Measurements from ENCODE around the gene PIPOX.

PIPOX gene

DNA sequence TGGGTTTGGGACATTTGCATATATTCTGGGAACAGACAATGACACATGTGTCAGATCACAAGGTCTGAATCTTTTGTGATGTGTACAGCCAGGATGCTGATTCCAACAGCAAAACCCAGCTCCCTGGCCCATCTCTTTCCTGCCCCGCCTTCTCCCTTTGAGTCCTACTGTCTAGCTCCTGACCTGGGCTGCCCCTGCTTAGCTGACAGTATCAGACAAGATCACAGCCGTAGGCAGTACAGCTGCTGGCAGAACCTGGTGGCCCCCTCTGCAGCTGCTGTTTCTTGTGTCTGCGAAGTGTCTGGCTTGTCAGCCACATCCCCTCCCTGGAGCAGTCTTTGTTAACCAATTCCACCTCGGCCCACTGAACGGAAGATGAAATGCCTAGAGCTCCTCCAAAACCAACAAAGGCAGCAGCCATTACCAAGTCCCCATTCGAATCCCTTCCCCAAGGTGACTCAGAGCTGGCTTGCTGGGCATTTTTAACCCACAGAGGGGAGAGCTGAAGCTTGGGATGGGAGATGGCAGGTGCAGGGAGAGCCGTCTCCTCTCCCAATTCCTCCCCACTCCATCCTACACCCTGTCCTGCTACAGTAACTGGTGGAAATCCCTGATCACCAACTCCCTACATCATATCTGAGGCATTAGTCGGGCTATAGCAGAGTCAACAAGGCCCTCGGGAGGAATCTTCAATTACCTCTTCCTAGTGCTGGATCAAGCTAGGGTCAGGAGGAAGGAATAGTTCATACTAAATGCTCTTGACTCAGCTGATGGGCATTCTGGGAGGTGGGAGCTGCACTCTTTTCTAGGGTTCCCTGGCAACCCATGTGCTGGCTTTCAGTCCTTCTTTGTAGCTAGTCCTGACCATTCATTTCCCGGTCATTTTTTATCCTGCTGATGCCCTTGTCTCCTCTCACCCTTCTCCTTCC is 5.8 kb downstream of the PIPOX start:
- DNase-seq: peak; percentile 34

DNA sequence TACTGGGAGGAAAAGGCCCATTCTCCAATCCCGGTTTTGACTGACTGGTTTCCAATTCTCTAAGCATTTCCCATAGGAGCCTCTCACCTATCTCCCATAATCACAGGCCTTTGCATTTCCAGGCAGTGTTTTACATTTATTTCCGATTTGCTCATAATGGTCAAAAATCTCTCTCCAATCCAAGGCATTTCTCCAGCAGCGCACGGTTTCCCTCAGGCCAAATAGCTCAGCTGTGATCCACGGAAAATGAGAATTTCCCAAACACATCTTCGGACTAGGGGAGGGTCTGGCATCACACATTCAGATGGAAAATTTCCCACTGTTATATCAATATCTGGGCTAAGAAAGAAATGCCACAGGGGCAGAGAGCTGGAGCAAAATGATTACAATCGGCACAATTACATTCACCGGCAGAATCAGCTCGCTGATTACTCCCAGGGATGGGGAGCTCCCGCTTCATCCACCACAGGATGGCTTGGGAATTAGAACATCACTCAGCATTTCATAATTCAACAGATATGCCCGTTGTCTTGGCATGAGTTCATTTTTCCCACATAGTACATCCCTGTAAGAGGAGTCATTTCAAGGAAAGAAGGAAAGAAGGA is 6.7 kb downstream of the PIPOX start:
- no peak for DNase-seq

DNA sequence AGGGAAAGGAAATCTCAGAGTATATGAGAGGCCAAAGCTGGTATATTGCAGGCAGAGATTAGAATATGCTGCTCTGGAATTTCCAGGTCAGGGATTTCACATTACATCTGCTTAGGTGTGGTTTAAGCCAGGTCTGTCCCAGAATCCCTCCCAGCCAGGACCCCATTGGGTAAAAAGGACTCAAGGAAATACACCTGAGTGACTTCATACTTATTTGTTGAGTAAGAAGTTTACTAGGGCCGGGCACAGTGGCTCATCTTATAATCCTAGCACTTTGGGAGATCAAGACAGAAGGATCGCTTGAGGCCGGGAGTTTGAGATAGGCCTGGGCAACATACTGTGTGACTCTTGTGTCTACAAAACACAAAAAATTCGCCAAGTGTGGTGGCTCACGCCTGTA is 7.2 kb downstream of the PIPOX start:
- DNase-seq: no peak

DNA sequence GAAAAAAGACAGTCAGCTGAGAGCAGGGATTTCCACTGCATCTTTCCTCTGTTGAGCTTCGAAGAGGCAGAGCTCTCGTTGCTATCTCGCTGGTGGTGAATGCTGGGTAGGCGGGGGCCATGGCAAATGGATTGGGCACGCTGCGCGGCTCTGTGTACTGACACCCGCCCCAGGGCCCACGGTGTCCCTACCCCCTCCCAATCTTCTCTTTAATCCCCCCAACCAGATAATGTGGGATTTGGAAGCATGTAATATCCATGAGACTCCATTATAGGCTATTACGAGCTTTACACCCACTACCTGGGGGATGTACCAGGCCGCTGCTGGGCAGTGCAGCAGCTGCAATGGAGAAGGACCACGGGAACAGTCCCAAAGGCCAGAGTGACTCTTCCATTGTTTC is 8.3 kb downstream of the PIPOX start:
- DNase-seq: no peak

DNA sequence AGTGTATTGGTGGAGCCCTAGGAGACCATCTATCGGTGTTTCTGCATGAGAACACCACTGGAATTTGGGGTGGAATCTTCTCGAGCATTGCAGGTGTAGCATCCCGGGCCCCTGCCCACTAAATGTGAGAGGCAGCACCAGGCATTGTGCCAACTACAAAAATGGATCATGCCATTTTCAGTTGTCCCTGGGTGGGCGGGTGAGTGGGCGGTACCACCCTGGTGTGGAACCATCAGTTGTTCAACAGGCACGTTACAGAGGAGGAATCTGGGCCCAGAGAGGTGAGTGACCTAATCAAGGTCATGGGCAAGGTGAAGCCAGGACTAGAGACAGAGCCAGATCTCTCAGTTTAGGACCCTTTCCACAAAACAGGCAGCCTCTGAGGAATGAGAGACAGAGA is 8.8 kb downstream of the PIPOX start:
- DNase-seq: no peak

DNA sequence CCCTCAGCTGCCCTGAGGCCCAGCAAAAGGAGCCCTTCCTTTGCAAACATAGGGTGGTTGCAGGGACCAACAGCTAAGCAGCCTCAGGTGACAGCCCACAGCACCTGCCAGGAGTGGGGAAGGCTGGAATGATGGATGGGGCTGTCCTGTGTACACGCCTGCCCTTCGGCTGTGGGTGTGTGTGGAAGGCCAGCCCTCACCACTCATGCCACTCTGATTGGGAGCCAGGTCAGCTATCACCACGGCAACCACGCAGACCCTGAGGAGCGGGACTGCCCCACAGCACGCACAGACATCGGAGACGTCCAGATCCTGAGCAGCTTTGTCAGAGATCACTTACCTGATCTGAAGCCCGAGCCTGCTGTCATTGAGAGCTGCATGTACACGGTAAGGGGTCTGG is 11.9 kb downstream of the PIPOX start:
- no peak for DNase-seq

DNA sequence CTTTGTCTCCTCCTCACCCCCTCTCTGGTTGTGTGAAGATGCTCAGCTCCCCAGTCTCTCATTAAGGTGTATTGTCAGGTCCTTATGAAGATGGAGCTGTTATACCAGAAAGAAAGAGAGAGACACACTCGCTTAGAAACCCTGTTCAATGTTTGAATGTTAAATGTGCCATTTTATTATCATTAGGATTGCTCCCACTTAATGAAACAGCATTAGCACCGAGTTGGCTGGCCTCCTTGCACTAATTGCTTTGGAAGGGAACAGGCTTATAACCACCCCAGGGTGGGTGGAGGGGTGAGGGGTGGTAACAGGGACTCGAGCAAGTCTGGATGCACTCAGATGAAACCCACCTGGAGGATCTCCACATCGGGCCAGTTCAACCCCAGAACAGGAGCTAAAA is 14.4 kb downstream of the PIPOX start:
- DNase-seq: no peak

DNA sequence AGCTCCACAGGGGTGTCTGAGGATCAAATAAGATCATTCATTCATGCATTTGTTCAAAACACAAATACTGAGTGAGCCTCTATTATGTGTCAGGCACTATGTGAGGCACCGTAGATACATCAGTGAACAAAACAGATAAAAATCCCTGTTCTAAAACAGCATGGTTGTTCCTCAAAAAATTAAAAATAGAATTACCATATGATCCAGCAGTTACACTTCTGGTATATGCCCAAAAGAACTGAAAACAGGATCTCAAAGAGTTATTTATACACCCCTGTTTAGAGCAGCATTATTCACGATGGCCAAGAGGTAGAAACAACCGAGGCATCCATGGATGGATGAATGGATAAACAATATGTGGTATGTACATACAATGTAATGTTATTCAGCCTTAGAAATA is 15.4 kb downstream of the PIPOX start:
- DNase-seq: no peak

DNA sequence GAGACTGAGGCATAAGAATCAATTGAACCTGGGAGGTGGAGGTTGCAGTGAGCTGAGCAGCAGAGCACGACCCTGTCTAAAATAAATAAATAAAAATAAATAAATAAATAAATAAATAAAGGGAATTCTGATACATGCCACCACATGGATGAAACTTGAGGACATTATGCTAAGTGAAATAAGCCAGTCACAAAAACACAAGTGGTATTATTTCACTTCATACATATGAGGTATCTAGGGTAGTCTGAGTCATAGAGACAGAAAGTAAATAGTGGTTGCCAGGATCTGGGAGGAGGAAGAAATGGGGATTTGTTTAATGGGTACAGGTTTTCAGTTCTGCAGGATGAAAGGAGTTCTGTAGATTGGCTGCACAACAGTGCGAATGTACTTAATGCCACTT is 16.3 kb downstream of the PIPOX start:
- no peak for DNase-seq

DNA sequence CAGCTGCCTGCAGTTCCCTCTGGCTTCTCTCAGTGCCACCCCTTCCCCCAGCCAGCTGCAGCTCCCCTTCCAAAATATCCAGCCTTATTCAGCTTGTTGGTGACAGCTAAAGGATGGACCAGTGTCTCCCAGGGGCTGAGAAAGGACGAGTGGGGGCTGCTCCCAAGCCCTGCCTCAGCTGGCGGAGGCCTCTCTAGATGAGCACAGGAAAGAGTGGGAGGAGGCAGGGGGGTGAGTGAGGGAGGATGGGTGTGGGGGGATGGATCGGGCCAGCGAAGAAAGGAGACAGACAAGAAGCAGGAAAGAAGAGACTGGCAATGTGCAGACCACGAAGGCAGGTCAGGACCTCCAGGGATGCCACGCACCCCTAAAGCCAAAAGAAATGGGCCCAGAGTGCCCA is 17.5 kb downstream of the PIPOX start:
- DNase-seq: no peak

DNA sequence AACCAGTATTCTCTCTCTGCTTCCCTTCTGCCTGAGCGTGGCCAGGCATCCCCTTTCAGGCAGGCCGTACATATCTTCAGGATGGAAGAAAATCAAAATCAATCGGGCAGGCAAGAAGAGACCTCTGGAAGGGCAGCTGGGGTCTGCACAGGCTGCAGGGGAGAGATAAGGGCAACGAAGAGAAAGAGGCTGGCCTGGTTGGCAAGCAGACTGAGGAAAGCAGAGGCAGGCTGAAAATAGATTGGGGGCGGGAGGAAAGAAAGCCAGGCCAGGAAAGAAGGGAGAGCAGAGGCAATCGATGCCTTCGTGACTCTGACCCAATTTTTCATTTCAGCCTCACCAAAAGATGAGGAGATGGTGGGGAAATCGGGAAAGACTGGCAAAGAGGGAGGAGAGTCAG is 18.1 kb downstream of the PIPOX start:
- DNase-seq: no peak

DNA sequence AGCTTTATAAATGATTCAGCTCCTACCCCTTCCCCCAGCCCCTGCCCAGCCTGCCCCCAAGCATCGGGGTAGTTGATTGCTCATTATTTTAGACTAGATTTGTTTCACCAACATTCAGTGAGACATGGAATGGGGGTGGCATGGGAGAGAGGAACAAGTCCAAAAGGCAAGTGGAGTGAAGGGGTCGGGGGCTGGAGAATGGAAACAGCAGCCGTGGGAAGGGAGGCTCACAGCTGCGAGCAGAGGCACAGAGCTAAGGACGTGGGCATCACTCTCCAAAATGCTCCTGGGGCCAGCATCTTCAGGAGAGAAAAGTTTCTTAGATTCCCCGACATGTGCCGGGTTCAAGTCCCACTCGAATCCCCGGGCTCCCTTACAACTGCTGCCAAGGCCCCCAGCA is 19.3 kb downstream of the PIPOX start:
- DNase-seq: no peak

DNA sequence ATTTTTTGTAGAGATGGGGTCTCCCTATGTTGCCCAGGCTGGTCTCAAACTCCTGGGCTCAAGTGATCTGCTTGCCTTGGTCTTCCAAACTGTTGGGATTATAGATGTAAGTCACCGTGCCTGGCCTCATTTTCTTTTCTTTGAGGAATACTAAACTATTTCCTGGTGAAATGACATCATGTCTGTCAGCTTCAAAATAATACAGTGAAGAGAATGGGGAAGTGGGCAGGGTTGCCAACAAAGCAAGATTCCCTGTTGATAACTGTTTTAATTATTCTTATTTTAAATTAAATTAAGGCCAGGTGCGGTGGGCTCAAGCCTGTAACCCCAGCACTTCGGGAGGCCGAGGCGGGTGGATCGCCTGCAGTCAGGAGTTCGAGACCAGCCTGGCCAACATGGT is 21.1 kb downstream of the PIPOX start:
- DNase-seq: no peak

DNA sequence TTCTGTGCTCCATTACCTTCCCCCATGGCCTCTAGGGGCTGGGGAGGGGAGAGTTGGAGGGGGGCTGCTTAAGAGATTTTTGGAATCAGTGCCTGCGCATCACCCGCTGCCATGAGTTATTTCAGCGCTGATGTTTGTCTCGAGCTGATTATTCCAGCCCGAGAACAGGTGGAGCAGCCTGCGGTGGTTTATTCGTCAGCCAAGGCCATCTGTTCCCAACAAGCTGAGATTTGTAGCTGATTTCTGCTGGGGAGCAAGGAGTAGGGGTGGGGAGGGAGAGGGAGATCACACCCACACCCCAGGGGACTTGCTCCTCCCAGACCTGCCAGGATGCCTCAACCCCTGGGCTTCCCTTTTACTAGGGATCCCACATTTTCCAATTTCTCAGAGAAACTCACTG is 23.1 kb downstream of the PIPOX start:
- no peak for DNase-seq

DNA sequence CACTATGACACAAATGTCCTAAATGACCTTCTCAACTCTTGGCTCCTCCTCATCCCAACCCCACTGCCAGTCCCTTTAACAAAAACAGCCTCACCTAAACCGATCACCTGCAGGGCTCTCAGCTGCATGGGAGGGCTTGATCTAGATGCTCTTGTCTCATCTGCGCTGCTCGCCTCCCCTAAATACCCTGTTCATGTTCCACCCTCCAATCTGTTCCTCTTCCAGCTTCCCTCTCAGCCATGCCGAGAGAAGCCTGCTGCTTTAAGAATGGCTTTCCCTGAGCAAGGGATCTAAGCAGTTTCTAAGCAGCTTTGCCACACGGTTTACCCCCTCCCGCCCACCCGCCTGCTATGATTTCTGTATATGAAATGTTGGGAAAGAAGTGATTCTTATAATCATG is 23.7 kb downstream of the PIPOX start:
- no peak for DNase-seq

DNA sequence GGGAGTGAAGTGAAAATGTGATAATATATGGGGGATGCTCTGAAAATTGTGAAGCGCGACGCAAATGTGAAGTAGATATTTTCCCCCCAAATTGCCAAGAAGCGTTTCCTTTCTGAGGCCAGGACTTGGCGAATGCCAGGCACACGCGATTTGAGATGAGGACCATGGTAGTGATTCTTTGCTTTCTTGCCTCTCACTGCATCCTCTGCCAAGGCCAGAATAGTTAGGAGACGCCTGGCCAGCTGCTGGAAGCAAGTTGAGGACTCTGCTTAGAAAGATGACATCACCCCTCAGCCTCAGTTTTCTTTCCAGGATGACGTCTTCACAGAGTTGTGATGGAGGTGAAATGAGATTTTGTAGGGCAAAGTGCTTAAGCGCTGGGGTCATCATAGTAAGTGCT is 25.9 kb downstream of the PIPOX start:
- no peak for DNase-seq

DNA sequence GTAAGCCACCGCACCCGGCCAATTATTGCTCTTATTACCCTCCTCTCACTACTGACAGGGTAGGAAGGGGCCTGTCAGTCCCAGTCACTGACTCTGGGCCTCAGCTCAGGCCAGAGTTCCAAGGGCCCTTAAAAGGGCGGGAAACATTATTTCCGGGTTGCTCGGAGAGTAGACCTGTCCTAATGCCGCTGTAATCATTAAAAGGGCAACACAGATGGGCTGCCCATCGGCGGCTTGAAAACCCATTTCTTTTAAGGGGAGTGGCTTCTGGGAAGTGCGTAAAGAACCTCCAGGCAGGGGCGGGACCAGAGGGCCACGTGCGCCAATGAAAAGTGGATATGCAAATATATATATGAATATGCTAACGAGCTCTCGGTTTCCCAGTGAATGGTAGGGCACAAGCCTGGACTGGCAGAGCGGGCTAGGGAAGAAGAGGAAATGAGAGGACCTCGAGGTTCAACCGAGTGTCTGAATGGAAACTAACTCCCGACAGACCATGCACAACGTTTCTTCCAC is 26.6 kb downstream of the PIPOX start:
- no peak for DNase-seq

DNA sequence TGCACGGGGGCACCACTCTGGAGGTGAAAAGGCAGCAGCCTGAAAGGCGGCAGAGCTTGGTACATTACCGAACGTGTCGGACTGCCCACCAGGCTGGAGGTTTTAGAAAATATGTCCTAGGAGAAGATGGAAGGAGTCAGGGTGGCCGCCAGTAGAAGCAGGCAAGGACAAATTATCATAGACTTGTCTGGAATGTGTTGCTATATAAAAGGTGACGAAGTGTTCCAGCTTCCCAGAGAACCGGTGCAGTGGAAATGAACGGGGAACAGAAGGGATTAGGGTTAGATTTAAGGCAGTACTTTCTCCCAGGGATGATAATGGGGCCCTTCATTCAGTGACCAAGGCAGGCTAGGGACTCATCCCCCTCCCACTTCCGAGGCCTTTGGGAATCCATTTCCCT is 27.4 kb downstream of the PIPOX start:
- no peak for DNase-seq

DNA sequence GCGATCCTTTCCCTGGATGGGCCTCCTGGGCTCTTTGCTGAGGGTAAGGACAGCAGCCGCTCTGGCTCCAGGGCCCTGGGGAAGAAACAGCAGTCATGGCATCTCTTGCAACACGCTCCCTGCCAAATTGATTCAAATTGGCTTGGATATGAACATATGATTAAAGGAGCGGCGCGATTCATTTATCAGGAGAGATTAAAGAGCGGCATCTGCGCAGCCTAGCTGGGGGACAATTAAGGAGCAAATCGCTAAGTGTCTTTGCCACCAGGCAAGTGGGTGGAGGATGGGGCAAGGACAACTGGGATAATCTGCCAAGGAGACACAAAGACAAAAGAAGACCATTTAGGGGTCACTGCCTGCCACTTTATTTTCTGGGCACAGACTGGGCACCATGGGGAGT is 27.8 kb downstream of the PIPOX start:
- peak; percentile 39 for DNase-seq

DNA sequence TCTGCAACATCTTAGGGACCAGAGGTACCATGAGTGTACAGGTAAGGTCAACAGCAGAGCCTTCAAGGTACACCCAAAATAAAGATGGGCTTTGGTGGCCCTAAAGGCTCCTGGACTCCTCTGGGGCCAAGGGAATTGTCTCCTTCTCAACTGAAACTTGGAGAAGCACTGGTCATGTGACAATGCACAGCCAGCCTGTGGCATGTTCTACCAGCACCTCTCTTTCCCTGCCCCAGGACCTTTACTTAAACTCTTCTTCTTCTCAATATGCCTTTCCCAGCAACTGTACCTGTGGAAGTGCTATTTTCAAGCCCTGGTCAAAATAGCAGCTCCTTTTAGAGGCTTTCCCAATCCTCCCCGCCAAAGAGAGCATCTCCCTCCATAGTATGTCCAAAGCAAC is 28.4 kb downstream of the PIPOX start:
- DNase-seq: no peak

DNA sequence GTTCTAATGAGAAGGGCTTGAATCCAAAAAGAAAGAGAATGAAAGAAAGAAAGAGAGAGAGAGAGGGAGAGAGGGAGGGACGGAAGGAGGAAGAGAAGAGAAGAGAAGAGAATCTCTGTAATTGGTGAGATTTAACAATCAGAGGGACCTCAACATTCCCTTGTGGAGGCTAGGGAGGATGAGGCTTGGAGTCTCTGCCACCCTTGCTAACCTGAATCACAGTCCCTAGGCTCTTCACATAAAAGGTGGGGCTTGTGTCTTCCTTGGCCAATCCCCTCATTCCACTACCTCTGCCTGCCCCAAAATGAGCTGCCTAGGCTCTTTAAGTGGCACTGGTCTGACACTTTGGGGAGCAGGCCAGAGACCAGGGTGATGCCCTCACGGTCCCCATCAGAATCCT is 30.1 kb downstream of the PIPOX start:
- no peak for DNase-seq

DNA sequence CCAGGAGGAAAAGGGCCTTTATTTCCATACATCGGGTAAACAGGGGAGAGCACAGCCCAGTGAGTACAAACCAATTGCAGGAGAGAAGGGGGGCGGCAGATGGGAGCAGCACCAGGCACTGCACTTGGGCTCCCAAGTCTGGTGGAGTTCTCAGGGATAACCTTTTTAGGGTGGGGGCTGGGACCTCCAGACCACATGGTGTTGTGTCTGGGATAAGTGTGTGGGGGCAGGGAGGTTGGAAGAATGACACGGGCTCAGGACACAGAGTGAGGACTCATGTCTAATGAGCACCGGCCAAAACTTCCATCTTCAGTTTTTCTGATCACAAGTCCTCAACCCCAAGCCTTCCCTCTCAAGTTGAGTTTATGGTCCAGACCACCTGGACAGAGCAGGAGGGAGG is 30.6 kb downstream of the PIPOX start:
- DNase-seq: no peak

DNA sequence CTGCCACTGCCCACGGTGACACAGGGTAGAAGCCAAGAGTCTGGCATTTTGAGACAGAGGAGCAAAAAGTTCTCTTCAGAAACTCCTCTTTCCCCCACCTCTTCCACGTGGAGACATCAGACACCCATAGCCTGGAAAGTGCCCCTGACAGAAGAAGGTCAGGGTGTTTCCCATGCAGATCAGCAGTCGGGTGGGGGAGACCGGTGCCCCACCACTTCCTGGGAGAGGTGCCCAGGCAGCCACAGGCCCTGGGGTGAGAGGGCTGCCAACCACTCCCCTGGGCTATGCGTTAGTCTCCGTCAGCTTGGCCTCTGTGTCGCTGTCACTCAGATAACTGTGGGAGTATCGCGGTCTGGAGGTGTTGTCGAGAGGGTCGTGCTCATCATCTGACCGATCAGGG is 31.5 kb downstream of the PIPOX start:
- DNase-seq: no peak

DNA sequence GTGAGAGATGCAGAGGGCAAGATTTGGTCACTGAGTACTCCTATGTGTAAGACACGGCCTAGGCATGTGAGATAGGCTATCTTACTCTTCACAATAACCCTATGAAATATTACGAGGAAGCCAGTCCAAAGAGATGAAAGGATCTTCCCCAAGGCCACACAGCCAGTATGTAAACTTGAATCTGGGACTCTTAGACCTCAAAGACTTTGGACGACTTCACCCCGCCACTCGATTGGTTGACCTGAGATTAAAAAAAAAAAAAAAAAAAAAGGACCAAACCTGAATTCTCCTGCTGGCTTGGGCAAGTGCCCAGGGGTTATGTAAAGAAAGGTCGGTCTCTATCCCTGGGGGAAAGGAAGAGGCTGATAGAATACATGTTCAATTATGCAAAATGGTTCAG is 33.1 kb downstream of the PIPOX start:
- no peak for DNase-seq

DNA sequence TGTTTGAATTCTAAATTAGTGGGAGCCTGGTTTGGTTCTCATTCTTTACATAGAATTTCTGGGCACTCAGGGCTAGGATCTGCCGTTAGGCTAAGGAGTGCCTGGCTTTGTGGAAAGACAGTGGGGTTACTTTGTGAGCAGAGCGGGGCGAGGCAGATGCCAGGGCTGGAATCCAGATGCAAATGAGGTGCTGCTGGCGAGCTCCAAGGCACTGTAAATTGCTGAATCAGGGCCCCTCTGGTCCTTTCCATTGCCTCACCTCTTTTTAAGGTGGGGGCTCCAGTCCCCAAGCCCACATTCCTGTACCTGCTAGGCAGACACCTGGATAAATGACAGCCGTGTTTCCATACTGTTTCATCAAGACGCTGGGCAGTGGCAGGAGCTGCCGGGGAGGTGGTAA is 33.8 kb downstream of the PIPOX start:
- no peak for DNase-seq
